ENCODE results near the gene TSPOAP1.

DNA sequence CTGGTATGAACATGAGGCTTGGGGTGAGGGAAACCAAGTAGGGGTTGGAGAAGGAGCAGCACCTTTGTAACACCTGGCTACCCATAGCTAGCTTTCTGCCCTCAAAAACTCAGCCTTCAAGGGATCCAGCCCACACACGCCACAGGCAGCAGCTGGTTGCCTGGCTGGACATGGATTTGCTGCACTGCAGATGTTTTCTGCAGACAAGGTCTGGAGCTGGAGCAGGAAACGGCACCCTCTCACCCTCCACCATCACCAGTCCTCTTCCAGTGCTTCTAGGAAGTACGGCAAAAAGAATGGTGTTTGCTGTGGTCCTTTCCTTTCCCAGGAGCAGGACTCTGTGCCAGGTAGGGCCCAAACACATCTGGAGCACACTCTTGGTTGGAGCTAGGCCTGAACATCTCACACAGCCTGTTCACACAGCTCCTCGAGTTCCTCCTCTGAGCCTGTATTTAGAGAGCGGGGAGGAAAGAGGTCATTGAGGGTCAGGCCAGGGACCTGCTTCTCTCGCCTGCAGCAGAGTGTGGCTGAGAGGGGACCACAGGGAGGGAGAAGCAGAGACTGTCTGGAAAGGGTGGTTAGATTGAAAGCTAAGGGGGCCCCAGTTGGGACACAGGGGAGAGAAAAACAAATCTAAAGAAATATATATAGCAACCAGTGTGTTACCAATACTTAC lies 26.1 kb upstream of the TSPOAP1 start:
- TF ChIP-seq, protein P1, sequence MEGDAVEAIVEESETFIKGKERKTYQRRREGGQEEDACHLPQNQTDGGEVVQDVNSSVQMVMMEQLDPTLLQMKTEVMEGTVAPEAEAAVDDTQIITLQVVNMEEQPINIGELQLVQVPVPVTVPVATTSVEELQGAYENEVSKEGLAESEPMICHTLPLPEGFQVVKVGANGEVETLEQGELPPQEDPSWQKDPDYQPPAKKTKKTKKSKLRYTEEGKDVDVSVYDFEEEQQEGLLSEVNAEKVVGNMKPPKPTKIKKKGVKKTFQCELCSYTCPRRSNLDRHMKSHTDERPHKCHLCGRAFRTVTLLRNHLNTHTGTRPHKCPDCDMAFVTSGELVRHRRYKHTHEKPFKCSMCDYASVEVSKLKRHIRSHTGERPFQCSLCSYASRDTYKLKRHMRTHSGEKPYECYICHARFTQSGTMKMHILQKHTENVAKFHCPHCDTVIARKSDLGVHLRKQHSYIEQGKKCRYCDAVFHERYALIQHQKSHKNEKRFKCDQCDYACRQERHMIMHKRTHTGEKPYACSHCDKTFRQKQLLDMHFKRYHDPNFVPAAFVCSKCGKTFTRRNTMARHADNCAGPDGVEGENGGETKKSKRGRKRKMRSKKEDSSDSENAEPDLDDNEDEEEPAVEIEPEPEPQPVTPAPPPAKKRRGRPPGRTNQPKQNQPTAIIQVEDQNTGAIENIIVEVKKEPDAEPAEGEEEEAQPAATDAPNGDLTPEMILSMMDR (IDR thresholded peaks at IDR 0.05): no peak
- TF ChIP-seq POLR2A (IDR thresholded peaks at IDR 0.05): no peak
